Activated CD4-positive, alpha-beta T cell treated with anti-CD3 and anti-CD28 coated beads, Interleukin-2, amount 50 U/mL, for 1 hour (primary cell): ENCODE measurements around the gene CD22.
"Not testable (repeated sequence)": the region's sequence is repeated elsewhere in the genome, so short reads cannot be mapped to it uniquely, and the experiment has no call there.

ENCODE experiments used
- DNase-seq: peaks from one replicate; pipeline ENCODE4 v3.0.0-alpha.2; 2020

Gene CD22

GRCh38 chr19:35362261-35363000 lies 33.4 kb downstream of the CD22 start:
- no peak for DNase-seq

- no peak for DNase-seq
Observed at GRCh38 chr19:35363001-35363590, 34.1 kb downstream of the CD22 start.

GRCh38 chr19:35363711-35364425 lies 34.9 kb downstream of the CD22 start:
- DNase-seq: no peak

GRCh38 chr19:35365303-35365702 lies 36.3 kb downstream of the CD22 start:
- DNase-seq: no peak

GRCh38 chr19:35368378-35368777 lies 39.4 kb downstream of the CD22 start:
- no peak for DNase-seq

- DNase-seq: no peak
Observed at GRCh38 chr19:35369522-35369921, 40.5 kb downstream of the CD22 start.

GRCh38 chr19:35370722-35371121 lies 41.7 kb downstream of the CD22 start, which contains the start of gene GPR42:
Gene GPR42 (plus strand): TSS chr19:35371068. CDS start chr19:35371360, 292 bp downstream.
- DNase-seq: no peak

GRCh38 chr19:35373492-35373891 lies 44.5 kb downstream of the CD22 start:
- DNase-seq: no peak

- DNase-seq: not testable (repeated sequence)
Observed at GRCh38 chr19:35374031-35374430, 45.0 kb downstream of the CD22 start.

GRCh38 chr19:35375505-35376307 lies 46.7 kb downstream of the CD22 start:
- no peak for DNase-seq

GRCh38 chr19:35377656-35378055 lies 48.7 kb downstream of the CD22 start:
- DNase-seq: no peak

GRCh38 chr19:35378356-35378755 lies 49.4 kb downstream of the CD22 start:
- DNase-seq: no peak

GRCh38 chr19:35379545-35379944 lies 50.6 kb downstream of the CD22 start:
- not testable (repeated sequence) for DNase-seq

GRCh38 chr19:35379992-35380391 lies 51.0 kb downstream of the CD22 start:
- DNase-seq: no peak

GRCh38 chr19:35380450-35381124 lies 51.6 kb downstream of the CD22 start:
- DNase-seq: no peak

GRCh38 chr19:35381318-35381717 lies 52.3 kb downstream of the CD22 start:
- DNase-seq: no peak

GRCh38 chr19:35381926-35382325 lies 52.9 kb downstream of the CD22 start:
- no peak for DNase-seq

GRCh38 chr19:35383536-35383935 lies 54.5 kb downstream of the CD22 start:
- DNase-seq: no peak

GRCh38 chr19:35388277-35389054 lies 59.5 kb downstream of the CD22 start:
- no peak for DNase-seq

- DNase-seq: no peak
Observed at GRCh38 chr19:35389192-35389861, 60.3 kb downstream of the CD22 start.
